GM23248 (cell line): Measurements from ENCODE around the gene RUFY4.

Experiments used
- EZH2 ChIP-seq: fragments of 200-600 bp; sonication (generic); IDR thresholded peaks from 2 replicates; pipeline ENCODE4 v1.6.1; 2018; ENCODE audit warnings: antibody characterized with exemption, mild to moderate bottlenecking; ENCODE audit not compliant: insufficient read depth, poor library complexity, severe bottlenecking
- EZH2phosphoT487 ChIP-seq: fragments of 200-600 bp; sonication (generic); IDR thresholded peaks from 2 replicates; pipeline ENCODE4 v1.6.1; 2018; ENCODE audit warnings: antibody characterized with exemption, moderate library complexity, mild to moderate bottlenecking, low read depth; ENCODE audit not compliant: insufficient read depth

GRCh38 chr2:218075975-218076811, 7.1 kb downstream of the RUFY4 start:
- TF ChIP-seq EZH2 (no peak), EZH2phosphoT487 (no peak)
